NB4 (cell line): ENCODE results near the gene KATNA1.
A peak's percentile ranks its signal among the peaks of the same experiment; 100 is the strongest.

ENCODE experiments used
- DNase-seq: peaks from one replicate; pipeline ENCODE4 v3.0.0; 2010; ENCODE audit warnings: low read depth
- H3K4me3 ChIP-seq: one replicate; pipeline ENCODE4 v1.5.1; 2011; ENCODE audit warnings: mild to moderate bottlenecking, low read depth, low read length, moderate library complexity
- CTCF ChIP-seq: IDR thresholded peaks from one replicate; pipeline ENCODE4 v1.5.1; 2012; ENCODE audit warnings: low read depth, low read length
- MAX ChIP-seq: IDR thresholded peaks from 2 replicates; pipeline ENCODE4 v1.6.1; 2011; ENCODE audit warnings: low read depth, low read length
- MYC ChIP-seq: IDR thresholded peaks from 2 replicates; pipeline ENCODE4 v1.6.1; 2011; ENCODE audit warnings: low read depth, low read length
- POLR2A ChIP-seq: IDR thresholded peaks from 2 replicates; pipeline ENCODE4 v1.6.1; 2011; ENCODE audit warnings: mild to moderate bottlenecking; ENCODE audit not compliant: insufficient read length; ENCODE audit errors: extremely low read depth

Gene KATNA1

GRCh38 chr6:149567945-149568585 is 80.4 kb downstream of the KATNA1 start:
- DNase-seq: no peak
- TF ChIP-seq MYC (no peak), CTCF (no peak), POLR2A (no peak), MAX (no peak)

GRCh38 chr6:149567194-149567586 is 81.3 kb downstream of the KATNA1 start:
- TF ChIP-seq POLR2A (no peak), MAX (no peak), CTCF (no peak), MYC (no peak)
- no peak for DNase-seq
- peak overlapping the region; percentile 85 for H3K4me3 ChIP-seq

More at GRCh38 chr6:149567945-149568585, 80.4 kb downstream of the KATNA1 start:
- no peak overlapping the region for H3K4me3 ChIP-seq

- peak; percentile 74 for DNase-seq
- TF ChIP-seq POLR2A (peak; percentile 43), CTCF (no peak), MAX (peak; percentile 31; the same call in 1 of the 2 replicates), MYC (no peak; the same call in 1 of the 2 replicates)
- peak overlapping the region; percentile 85 for H3K4me3 ChIP-seq
These were observed 81.9 kb downstream of the KATNA1 start for GRCh38 chr6:149566410-149567193.

- peak; percentile 82 for TF ChIP-seq MYC
- TF ChIP-seq MAX: peak; percentile 56; the same call in 1 of the 2 replicates
- peak; percentile 87 for TF ChIP-seq CTCF
- TF ChIP-seq POLR2A: no peak
- peak; percentile 95 for DNase-seq
- H3K4me3 ChIP-seq: peak within 1 kb of the TSS; percentile 85
These were observed 82.7 kb downstream of the KATNA1 start, which contains the start of gene GINM1 for GRCh38 chr6:149565527-149566409. Gene GINM1 (plus strand): TSS chr6:149566375. CDS start chr6:149566415, 40 bp downstream.

- no peak for TF ChIP-seq MAX
- no peak for TF ChIP-seq MYC
- H3K4me3 ChIP-seq: no peak overlapping the region
- no peak for DNase-seq
These were observed 84.6 kb downstream of the KATNA1 start for GRCh38 chr6:149563928-149564325.
